Left renal cortex interstitium (tissue), 4 donors: ENCODE data around the gene PFKFB1. TPM values are rescaled to one million over a fixed set of nuclear protein-coding genes. Genes with fewer than 3 reads are reported as not detected.
"Not testable (repeated sequence)": the region's sequence is repeated elsewhere in the genome, so short reads cannot be mapped to it uniquely, and the experiment has no call there.

Experiments used
- DNase-seq, 4 donors: peaks; one replicate each; pipeline ENCODE4 v3.0.0-alpha.2; 2013; ENCODE audit warnings: low read depth in 4 of 4, low spot score in 2 of 4, missing footprints in 1 of 4
- polyA plus RNA-seq, 4 donors: library from polyadenylated mRNA; unstranded; fragments of 120-200 nt; gene quantifications; one replicate each; pipeline ENCODE4 v1.2.1, GENCODE V29; 2013; ENCODE audit not compliant: insufficient read length in 4 of 4

The PFKFB1 gene
- polyA plus RNA-seq, 4 donors, result 0.43 to 0.72 (median 0.63) TPM

- DNase-seq, result no peak
Observed at GRCh38 chrX:54994668-54995351, 822 bp upstream of the PFKFB1 start.

- DNase-seq, result no peak
Observed at GRCh38 chrX:54992911-54993622, 921 bp downstream of the PFKFB1 start.

- no peak for DNase-seq
Observed at GRCh38 chrX:54991706-54992105, 2.3 kb downstream of the PFKFB1 start.

GRCh38 chrX:54983306-54983705, 10.7 kb downstream of the PFKFB1 start:
- DNase-seq, result not testable (repeated sequence)

GRCh38 chrX:54980334-54980733, 13.7 kb downstream of the PFKFB1 start:
- DNase-seq, result no peak

- DNase-seq, result no peak
Observed at GRCh38 chrX:54979432-54979831, 14.6 kb downstream of the PFKFB1 start.

- DNase-seq, result no peak
Observed at GRCh38 chrX:54978448-54978847, 15.5 kb downstream of the PFKFB1 start.

GRCh38 chrX:54977387-54977786, 16.6 kb downstream of the PFKFB1 start:
- no peak for DNase-seq

- no peak for DNase-seq
Observed at GRCh38 chrX:54964766-54965497, 29.1 kb downstream of the PFKFB1 start.

GRCh38 chrX:54961750-54962149, 32.2 kb downstream of the PFKFB1 start:
- no peak for DNase-seq

GRCh38 chrX:54950730-54951375, 43.1 kb downstream of the PFKFB1 start:
- DNase-seq, result no peak

GRCh38 chrX:54945224-54945623, 48.8 kb downstream of the PFKFB1 start:
- no peak for DNase-seq

- no peak for DNase-seq
Observed at GRCh38 chrX:54944816-54945215, 49.2 kb downstream of the PFKFB1 start.

GRCh38 chrX:54937416-54937815, 56.6 kb downstream of the PFKFB1 start:
- no peak for DNase-seq

GRCh38 chrX:54935306-54935705, 58.7 kb downstream of the PFKFB1 start:
- no peak for DNase-seq

GRCh38 chrX:54934890-54935289, 59.1 kb downstream of the PFKFB1 start:
- DNase-seq, result no peak

GRCh38 chrX:54934058-54934457, 59.9 kb downstream of the PFKFB1 start:
- no peak for DNase-seq

GRCh38 chrX:54933150-54933826, 60.7 kb downstream of the PFKFB1 start:
- DNase-seq, result no peak

- no peak for DNase-seq
Observed at GRCh38 chrX:54931107-54931506, 62.9 kb downstream of the PFKFB1 start.

GRCh38 chrX:54930291-54931049, 63.5 kb downstream of the PFKFB1 start:
- no peak for DNase-seq
